HepG2 (cell line): ENCODE data around the gene ITGB3. TPM values are rescaled to one million over a fixed set of nuclear protein-coding genes. Genes with fewer than 3 reads are reported as not detected.

Experiments
- ARID2 ChIP-seq: sonication (generic); formaldehyde crosslinking; IDR thresholded peaks from 2 replicates; pipeline ENCODE4 v1.8.1; 2022; ENCODE audit warnings: mild to moderate bottlenecking, missing genetic modification reagents, borderline replicate concordance
- BHLHE40 ChIP-seq: IDR thresholded peaks from 2 replicates; pipeline ENCODE4 v1.6.1; 2011; ENCODE audit warnings: low read length, improper control_type of control experiment
- DNMT3B ChIP-seq: conservative IDR thresholded peaks from 2 replicates; pipeline ENCODE4 v1.6.1; 2016; ENCODE audit warnings: missing biosample characterization, control low read depth
- E2F1 ChIP-seq: sonication (generic); formaldehyde crosslinking; IDR thresholded peaks from 2 replicates; pipeline ENCODE4 v1.5.0; 2020; ENCODE audit warnings: missing genetic modification reagents
- ERF ChIP-seq: IDR thresholded peaks from 2 replicates; pipeline ENCODE4 v1.6.1; 2018; ENCODE audit warnings: missing biosample characterization, missing genetic modification reagents
- GABPB1 ChIP-seq: IDR thresholded peaks from 2 replicates; pipeline ENCODE4 v1.6.1; 2016; ENCODE audit warnings: mild to moderate bottlenecking, missing genetic modification reagents, moderate library complexity, missing compliant biosample characterization
- HOXA3 ChIP-seq: sonication (generic); formaldehyde crosslinking; IDR thresholded peaks from 2 replicates; pipeline ENCODE4 v1.5.0; 2020; ENCODE audit warnings: missing genetic modification reagents
- JUND ChIP-seq: sonication (generic); formaldehyde crosslinking; IDR thresholded peaks from 2 replicates; pipeline ENCODE4 v1.8.0; 2022; ENCODE audit warnings: mild to moderate bottlenecking, missing genetic modification reagents
- MTF2 ChIP-seq: sonication (generic); formaldehyde crosslinking; IDR thresholded peaks from 2 replicates; pipeline ENCODE4 v1.5.0; 2020; ENCODE audit warnings: missing genetic modification reagents, borderline replicate concordance
- NCOA1 ChIP-seq: sonication (generic); formaldehyde crosslinking; IDR thresholded peaks from 2 replicates; pipeline ENCODE4 v1.9.0; 2021; ENCODE audit warnings: missing genetic modification reagents
- PBX2 ChIP-seq: IDR thresholded peaks from 2 replicates; pipeline ENCODE4 v1.6.1; 2016; ENCODE audit warnings: control low read depth
- REST ChIP-seq, 2 experiments: IDR thresholded peaks; 2 replicates each; pipeline ENCODE4 v1.6.1; 2011 to 2012; ENCODE audit warnings: low read length in 2 of 2, borderline replicate concordance in 1 of 2, low read depth in 1 of 2, mild to moderate bottlenecking in 1 of 2, moderate library complexity in 1 of 2
- U2AF1 ChIP-seq: fragments of 200-400 bp; formaldehyde crosslinking; optimal IDR thresholded peaks from 2 replicates; pipeline ENCODE3; 2017; ENCODE audit warnings: mild to moderate bottlenecking, low read depth, low read length
- ZNF644 ChIP-seq: IDR thresholded peaks from 2 replicates; pipeline ENCODE4 v1.6.1; 2016; ENCODE audit warnings: low read depth
- ZNF709 ChIP-seq: sonication (generic); formaldehyde crosslinking; IDR thresholded peaks from 2 replicates; pipeline ENCODE4 v1.5.0; 2020; ENCODE audit warnings: mild to moderate bottlenecking, missing genetic modification reagents
- polyA plus RNA-seq, 8 experiments: library from polyadenylated mRNA; depleted of rRNA in 3 of 8; stranded (reverse) in 7 of 8; unstranded in 1 of 8; fragments of >200 nt; fragmentation: Illumina TruSeq in 4 of 8; extraction: Trizol in 4 of 8; gene quantifications; 2 replicates each; pipeline versions ENCODE4 v1.2.1 to v1.2.3, GENCODE V29; 2011 to 2016; ENCODE audit warnings: low read depth in 4 of 8, missing spikeins in 1 of 8, mixed read lengths in 1 of 8; ENCODE audit not compliant: insufficient read depth in 1 of 8
- total RNA-seq, 5 experiments: library from RNA; depleted of rRNA; stranded (reverse); fragments of >200 nt; fragmentation: Illumina TruSeq; extraction: Trizol; gene quantifications; 2 replicates each; pipeline ENCODE4 v1.2.3, GENCODE V29; 2016; ENCODE audit warnings: low read depth in 1 of 5
- TF ChIP-seq, protein P1 (sequence below): IDR thresholded peaks from 2 replicates; pipeline ENCODE4 v1.6.1; 2016; ENCODE audit warnings: low read depth, missing genetic modification reagents, missing compliant biosample characterization
- TF ChIP-seq, protein P2 (sequence below): sonication (generic); formaldehyde crosslinking; IDR thresholded peaks from 2 replicates; pipeline ENCODE4 v1.4.0; 2020; ENCODE audit warnings: missing genetic modification reagents

The ITGB3 gene
- total and polyA plus RNA-seq, 2 of the 13 experiments (the other 11 are each of a cell fraction or from before 2014, with no cell fraction given) = 0.09 to 0.31 TPM

DNA sequence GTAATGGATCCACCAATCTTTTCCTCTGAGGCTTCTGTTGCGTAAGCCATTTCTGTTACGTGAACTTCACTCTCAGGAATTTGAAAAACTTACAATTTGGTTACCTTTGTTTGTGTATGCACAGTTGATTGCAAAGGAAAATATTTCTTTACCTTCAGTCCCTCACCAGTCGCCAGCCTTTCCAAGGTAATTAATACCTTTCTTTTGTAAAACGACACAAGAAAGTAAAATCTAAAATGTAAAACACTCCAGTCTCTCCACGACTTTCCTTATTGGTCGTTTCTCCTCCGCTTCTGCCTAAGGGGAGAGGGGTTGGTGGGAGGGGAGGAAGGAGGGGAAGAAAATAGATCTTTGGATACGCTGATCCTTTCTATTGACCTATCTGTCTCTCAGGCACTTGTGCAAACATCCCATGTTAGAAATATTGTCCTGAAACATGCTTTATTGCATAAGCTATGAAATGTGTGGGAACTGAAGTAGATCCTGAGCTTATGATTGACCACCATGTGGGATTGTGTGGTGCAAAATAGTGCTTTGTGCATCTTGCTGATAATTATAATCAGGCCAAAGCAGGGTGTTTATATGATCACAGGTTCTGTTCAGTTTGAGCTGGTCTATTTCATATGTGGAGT, 37.7 kb downstream of the ITGB3 start (continued):
- TF ChIP-seq, protein P1, sequence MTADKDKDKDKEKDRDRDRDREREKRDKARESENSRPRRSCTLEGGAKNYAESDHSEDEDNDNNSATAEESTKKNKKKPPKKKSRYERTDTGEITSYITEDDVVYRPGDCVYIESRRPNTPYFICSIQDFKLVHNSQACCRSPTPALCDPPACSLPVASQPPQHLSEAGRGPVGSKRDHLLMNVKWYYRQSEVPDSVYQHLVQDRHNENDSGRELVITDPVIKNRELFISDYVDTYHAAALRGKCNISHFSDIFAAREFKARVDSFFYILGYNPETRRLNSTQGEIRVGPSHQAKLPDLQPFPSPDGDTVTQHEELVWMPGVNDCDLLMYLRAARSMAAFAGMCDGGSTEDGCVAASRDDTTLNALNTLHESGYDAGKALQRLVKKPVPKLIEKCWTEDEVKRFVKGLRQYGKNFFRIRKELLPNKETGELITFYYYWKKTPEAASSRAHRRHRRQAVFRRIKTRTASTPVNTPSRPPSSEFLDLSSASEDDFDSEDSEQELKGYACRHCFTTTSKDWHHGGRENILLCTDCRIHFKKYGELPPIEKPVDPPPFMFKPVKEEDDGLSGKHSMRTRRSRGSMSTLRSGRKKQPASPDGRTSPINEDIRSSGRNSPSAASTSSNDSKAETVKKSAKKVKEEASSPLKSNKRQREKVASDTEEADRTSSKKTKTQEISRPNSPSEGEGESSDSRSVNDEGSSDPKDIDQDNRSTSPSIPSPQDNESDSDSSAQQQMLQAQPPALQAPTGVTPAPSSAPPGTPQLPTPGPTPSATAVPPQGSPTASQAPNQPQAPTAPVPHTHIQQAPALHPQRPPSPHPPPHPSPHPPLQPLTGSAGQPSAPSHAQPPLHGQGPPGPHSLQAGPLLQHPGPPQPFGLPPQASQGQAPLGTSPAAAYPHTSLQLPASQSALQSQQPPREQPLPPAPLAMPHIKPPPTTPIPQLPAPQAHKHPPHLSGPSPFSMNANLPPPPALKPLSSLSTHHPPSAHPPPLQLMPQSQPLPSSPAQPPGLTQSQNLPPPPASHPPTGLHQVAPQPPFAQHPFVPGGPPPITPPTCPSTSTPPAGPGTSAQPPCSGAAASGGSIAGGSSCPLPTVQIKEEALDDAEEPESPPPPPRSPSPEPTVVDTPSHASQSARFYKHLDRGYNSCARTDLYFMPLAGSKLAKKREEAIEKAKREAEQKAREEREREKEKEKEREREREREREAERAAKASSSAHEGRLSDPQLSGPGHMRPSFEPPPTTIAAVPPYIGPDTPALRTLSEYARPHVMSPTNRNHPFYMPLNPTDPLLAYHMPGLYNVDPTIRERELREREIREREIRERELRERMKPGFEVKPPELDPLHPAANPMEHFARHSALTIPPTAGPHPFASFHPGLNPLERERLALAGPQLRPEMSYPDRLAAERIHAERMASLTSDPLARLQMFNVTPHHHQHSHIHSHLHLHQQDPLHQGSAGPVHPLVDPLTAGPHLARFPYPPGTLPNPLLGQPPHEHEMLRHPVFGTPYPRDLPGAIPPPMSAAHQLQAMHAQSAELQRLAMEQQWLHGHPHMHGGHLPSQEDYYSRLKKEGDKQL (CRISPR knock-in tag) = peak; percentile 66
- peak; percentile 80 for TF ChIP-seq BHLHE40
- no peak for TF ChIP-seq E2F1 (CRISPR knock-in tag)
- no peak for TF ChIP-seq NCOA1 (CRISPR knock-in tag)
- peak; percentile 78; the same call in 1 of the 2 replicates for TF ChIP-seq DNMT3B
- no peak for TF ChIP-seq JUND
- no peak for TF ChIP-seq MTF2 (CRISPR knock-in tag)
- TF ChIP-seq GABPB1 = no peak
- peak; percentile 44; the same call in 1 of the 2 replicates for TF ChIP-seq PBX2
- no peak for TF ChIP-seq U2AF1
- TF ChIP-seq, protein P2, sequence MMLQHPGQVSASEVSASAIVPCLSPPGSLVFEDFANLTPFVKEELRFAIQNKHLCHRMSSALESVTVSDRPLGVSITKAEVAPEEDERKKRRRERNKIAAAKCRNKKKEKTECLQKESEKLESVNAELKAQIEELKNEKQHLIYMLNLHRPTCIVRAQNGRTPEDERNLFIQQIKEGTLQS (CRISPR knock-in tag) = no peak
- TF ChIP-seq ZNF709 = 0 out of 2 replicates have a peak, but pooled peaks have one; percentile 28
- TF ChIP-seq REST (IDR thresholded peaks at IDR 0.05; ENCODE audit: borderline replicate concordance in 1 of 2, low read depth in 1 of 2, low read length in 2 of 2) = 0 out of 4 replicates have a peak, but pooled peaks of 1 of the 2 experiments have one; percentile 27
- no peak for TF ChIP-seq ARID2 (CRISPR knock-in tag)
- TF ChIP-seq ZNF644 (CRISPR knock-in tag) = peak; percentile 28; the same call in 1 of the 2 replicates
- no peak for TF ChIP-seq ERF (CRISPR knock-in tag)
- TF ChIP-seq HOXA3 = 0 out of 2 replicates have a peak, but pooled peaks have one; percentile 12
